GM23248 (cell line): ENCODE data around the gene GON4L.

Experiments
- EZH2 ChIP-seq: fragments of 200-600 bp; sonication (generic); IDR thresholded peaks from 2 replicates; pipeline ENCODE4 v1.6.1; 2018; ENCODE audit warnings: antibody characterized with exemption, mild to moderate bottlenecking; ENCODE audit not compliant: insufficient read depth, poor library complexity, severe bottlenecking
- EZH2phosphoT487 ChIP-seq: fragments of 200-600 bp; sonication (generic); IDR thresholded peaks from 2 replicates; pipeline ENCODE4 v1.6.1; 2018; ENCODE audit warnings: antibody characterized with exemption, moderate library complexity, mild to moderate bottlenecking, low read depth; ENCODE audit not compliant: insufficient read depth

DNA sequence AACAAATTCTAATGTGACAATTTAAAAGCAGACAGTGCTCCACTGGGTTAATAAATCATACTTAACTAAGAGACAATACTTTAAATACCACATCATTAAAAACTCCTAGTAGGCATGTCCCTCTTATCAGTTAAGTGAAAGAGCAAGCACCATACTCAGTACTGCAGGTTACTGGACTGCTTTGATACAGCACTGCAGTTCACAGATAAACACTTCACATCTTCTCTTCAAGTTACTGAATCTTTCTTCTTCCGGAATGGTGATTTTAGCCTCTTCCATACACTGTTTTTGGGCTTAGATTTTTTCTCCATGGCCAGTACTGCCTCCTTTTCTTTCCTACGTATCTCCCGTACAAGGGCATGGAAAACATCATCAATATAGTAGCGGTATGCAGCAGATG, 43.1 kb upstream of the GON4L start:
- TF ChIP-seq EZH2 (no peak), EZH2phosphoT487 (no peak)
